Measurements from ENCODE around the gene MAGEA9.
"Not testable (repeated sequence)": the region's sequence is repeated elsewhere in the genome, so short reads cannot be mapped to it uniquely, and the experiment has no call there.

The MAGEA9 gene, protein sequence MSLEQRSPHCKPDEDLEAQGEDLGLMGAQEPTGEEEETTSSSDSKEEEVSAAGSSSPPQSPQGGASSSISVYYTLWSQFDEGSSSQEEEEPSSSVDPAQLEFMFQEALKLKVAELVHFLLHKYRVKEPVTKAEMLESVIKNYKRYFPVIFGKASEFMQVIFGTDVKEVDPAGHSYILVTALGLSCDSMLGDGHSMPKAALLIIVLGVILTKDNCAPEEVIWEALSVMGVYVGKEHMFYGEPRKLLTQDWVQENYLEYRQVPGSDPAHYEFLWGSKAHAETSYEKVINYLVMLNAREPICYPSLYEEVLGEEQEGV

DNA sequence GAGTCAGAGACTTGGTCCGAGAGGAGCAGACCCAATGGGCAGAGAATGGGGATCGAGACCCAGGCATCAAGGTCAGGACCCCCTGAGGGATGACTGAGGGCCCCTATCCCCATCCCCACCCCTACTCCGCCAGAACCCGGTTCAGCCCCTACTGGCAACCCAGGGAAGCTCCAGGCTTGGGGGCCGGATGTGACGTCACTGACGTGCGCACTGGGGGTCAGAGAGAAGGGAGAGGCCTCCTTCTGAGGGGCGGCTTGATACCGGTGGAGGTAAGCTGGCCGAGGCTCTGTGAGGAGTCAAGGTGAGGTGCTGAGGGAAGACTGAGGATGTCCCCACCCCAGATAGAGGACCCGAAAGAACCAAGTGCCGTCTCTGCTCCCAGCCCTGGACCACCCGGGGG lies at the start of gene MAGEA9:
Gene MAGEA9, plus strand, starts transcription at position 204 of the 400 bp plus-strand sequence. CDS start 4,281 bp downstream, outside the sequence.
- DNase-seq, result not testable (repeated sequence)

GRCh38 chrX:149742269-149742668 lies 39.5 kb upstream of the MAGEA9 start:
- not testable (repeated sequence) for DNase-seq

- DNase-seq, result not testable (repeated sequence)
Measured at GRCh38 chrX:149746390-149747007, 35.2 kb upstream of the MAGEA9 start.

- DNase-seq, result no peak
Measured at GRCh38 chrX:149757206-149758067, 24.3 kb upstream of the MAGEA9 start.

GRCh38 chrX:149758068-149758714 lies 23.5 kb upstream of the MAGEA9 start:
- no peak for DNase-seq

DNA sequence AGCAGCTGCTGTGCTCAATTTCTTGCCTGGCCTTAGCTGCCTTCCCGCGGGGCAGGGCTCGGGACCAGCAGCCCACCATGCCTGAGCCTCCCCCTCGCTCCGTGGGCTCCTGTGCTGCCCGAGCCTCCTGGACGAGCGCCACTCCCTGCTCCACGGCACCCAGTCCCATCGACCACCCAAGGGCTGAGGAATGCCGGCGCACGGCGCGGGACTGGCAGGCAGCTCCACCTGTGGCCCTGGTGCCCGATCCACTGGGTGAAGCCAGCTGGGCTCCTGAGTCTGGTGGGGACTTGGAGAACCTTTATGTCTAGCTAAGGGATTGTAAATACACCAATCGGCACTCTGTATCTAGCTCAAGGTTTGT lies 23.0 kb upstream of the MAGEA9 start:
- DNase-seq, result not testable (repeated sequence)

DNA sequence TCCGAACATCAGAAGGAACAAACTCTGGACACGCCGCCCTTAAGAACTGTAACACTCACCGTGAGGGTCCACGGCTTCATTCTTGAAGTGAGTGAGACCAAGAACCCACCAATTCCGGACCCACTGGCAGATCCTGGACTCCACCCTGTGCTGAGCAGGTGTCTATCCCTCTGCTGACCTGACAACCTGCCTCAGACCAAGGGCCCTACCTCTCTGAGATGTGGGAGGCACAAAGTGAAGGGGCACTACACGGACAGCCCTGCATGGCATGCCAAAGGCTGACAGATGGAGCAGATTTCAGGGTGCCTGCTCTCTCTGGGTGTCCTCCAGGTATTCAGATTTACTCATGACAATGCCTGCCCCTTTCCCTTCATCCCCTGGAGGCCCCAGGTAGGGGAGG lies 21.9 kb upstream of the MAGEA9 start:
- DNase-seq, result no peak

DNA sequence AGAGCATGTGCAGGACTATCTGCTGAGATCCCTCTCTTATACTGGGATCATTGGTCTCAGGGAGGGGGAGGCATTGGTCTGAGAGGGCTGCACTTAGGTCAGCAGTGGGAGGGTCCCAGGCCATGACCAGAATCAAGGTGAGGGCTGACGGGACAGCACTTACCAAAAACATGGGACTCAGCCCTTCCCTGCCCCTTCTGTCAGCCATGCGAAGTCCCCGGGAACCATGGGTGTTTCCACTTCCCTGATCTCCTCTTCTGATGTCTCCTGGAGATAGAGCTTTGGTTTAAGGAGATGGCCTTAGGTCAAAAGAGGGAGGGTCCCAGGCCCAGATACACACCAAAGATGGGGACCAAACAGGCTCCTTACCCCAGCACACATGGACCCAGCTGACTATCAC lies 20.8 kb upstream of the MAGEA9 start:
- no peak for DNase-seq

- not testable (repeated sequence) for DNase-seq
Measured at GRCh38 chrX:149761858-149762674, 19.7 kb upstream of the MAGEA9 start.

DNA sequence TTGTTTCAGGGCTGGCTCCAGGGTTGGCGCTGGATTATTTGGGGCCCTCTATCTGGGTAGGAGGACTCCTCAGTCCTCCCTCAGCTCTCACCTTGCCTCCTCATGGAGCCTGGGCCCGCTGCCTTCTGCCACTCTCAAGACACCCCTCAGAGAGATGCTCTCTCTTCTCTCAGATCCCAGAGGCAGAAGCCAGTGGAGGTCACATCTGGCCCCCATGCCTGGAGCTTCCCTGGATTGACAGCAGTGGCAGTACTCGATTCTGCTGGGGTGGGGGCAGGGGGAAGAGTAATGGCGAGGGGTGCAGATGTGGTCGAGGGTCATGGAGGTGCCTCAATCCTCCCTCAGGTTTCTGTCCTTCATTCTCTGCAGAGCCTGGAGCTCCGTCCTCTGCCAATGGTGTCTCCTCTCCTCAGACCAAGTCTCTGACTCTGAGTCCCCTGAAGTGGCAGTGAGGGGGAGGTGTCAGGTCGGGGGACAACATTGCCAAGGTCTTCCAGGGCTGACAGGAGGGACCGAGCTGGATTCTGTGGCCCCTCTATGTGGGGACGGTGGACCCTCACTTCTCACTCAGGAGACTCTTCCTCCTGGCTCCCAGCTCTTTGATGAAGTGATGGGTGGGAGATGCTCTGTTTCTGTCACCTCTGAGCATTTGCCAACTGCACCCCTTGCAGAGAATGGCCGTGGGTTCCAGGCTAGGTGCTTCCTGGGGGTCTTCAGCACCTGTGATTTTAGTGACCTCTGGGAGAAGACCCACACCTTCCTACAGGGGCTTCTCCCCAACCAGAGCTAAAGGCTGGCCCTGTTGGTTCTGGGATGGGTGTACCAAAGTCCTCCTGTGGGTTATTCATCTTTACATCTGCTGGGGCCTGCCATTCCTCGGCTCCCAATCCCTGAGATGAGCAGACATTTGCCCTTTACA lies 18.8 kb upstream of the MAGEA9 start:
- no peak for DNase-seq

DNA sequence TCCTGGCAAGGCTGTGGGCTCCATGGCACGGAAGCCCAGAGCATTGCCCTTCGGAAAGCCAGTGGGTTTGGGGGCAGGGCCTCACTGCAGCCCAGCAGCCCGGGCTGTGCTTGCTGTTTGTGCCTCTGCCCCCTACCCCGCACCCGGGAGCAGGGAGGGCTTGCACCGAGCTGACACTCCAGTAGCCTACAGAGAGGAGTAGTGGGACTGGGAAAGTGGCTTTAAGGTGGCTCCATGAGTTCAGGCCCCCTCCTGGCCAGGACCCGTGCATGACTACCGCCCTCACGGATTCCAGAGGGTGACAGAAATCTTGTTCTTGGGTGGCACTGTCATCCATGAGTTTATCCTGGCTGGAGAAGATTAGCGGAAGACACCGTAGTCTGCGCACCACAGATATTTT lies 11.4 kb upstream of the MAGEA9 start:
- DNase-seq, result not testable (repeated sequence)

- DNase-seq, result not testable (repeated sequence)
Measured at GRCh38 chrX:149773026-149773425, 8.7 kb upstream of the MAGEA9 start.

GRCh38 chrX:149773768-149774167 lies 8.0 kb upstream of the MAGEA9 start, which contains the start of gene HSFX1:
Gene HSFX1 (plus strand): TSS chrX:149774068. CDS start chrX:149774682, 614 bp downstream.
- not testable (repeated sequence) for DNase-seq

DNA sequence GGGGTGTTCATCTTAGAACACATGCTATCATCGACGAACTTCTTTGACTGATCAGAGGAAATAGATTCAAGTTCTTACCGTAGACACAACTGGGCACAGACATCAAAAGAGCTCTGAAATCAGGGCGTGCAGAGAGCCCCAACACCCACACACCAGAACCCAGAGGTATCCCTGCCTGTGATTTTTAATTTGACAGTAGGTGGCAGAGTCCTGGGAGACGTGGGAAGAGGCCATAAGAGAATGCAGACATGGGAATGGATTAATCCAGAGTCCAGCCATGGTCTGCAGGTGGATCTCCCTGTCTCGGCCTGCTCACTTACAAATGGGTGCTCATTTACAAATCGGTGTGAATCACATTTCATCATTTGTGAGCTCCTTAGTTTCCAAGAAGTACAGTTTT lies 3.7 kb upstream of the MAGEA9 start:
- not testable (repeated sequence) for DNase-seq

- not testable (repeated sequence) for DNase-seq
Measured at GRCh38 chrX:149795531-149795930, 13.8 kb downstream of the MAGEA9 start.

GRCh38 chrX:149799095-149799714 lies 17.5 kb downstream of the MAGEA9 start:
- DNase-seq, result no peak

DNA sequence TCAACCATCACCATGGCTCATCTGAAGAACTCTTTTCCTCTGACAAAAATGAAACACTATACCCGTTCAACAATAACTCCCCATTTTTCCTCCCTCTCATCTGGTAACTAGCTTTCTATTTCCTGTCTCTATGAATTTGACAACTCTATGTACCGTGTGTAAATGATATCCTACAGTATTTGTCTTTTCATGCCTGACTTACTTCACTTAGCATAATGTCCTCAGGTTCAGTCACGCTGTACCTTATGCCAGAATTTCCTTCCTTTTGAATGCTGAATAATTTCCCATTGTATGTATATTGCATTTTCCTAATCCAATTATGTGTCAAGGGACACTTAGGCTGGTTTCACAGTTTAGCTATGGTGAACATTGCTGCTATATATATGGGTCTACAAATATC lies 18.2 kb downstream of the MAGEA9 start:
- no peak for DNase-seq

GRCh38 chrX:149803458-149804062 lies 21.8 kb downstream of the MAGEA9 start:
- no peak for DNase-seq

DNA sequence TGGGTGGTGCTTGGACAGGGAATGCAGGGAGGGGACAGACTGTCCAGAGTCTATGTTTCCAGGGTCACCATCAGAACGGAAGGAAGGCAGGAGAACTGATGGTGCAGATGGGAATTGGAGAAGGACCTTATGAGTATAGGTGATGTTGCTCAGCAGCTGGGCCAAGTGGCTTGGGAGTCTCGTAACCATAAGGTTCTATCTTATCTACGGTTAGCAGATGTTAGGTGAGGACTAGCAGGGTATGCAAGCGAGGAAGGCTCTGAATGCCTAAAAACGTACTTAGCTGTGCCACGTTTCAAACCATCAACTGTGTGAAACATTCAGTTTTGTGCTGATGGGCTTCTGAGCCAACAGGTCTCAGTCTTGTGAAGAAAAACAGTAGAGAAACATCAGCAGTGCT lies 22.4 kb downstream of the MAGEA9 start:
- DNase-seq, result no peak
